ENCODE data around the gene HGS. TPM values are rescaled to one million over a fixed set of nuclear protein-coding genes. Genes with fewer than 3 reads are reported as not detected.
"Not testable (repeated sequence)": the region's sequence is repeated elsewhere in the genome, so short reads cannot be mapped to it uniquely, and the experiment has no call there.

The HGS gene
- total RNA-seq, 1 donor from 2014 or later: 211 TPM

- Histone ChIP-seq H3K4me3 (no peak overlapping the region), H3K9me3 (no peaks in the 10 kb centered on the region), H3K27me3 (no peaks in the 10 kb centered on the region), H3K36me3 (peaks cover 33 to 44% of the 10 kb centered on the region in 2 donors), H3K4me1 (no peaks in the 10 kb centered on the region), H3K27ac (no peak overlapping the region)
- no peak for TF ChIP-seq CTCF (IDR thresholded peaks at IDR 0.05)
- intact Hi-C loops (cut with DNase I): no loop called here
- DNase-seq (ENCODE audit: low spot score in 2 of 2): no peak
These were observed 10.1 kb upstream of the HGS start for GRCh38 chr17:81673561-81674258.

GRCh38 chr17:81675515-81676221 lies 8.1 kb upstream of the HGS start:
- intact Hi-C loops (cut with DNase I); H3K27ac ChIP-seq; H3K9me3 ChIP-seq; DNase-seq (ENCODE audit: low spot score in 2 of 2); H3K27me3 ChIP-seq; H3K4me1 ChIP-seq; H3K4me3 ChIP-seq: not testable (repeated sequence)
- peaks cover 21 to 28% of the 10 kb centered on the region in 2 donors for H3K36me3 ChIP-seq
- TF ChIP-seq CTCF (IDR thresholded peaks at IDR 0.05): peak; percentile 47 to 56 (median 48)

GRCh38 chr17:81676906-81677305 lies 6.9 kb upstream of the HGS start:
- Histone ChIP-seq H3K4me1 (no peaks in the 10 kb centered on the region), H3K4me3 (no peak overlapping the region), H3K36me3 (peaks cover 12 to 17% of the 10 kb centered on the region in 2 donors), H3K9me3 (no peaks in the 10 kb centered on the region), H3K27me3 (no peaks in the 10 kb centered on the region), H3K27ac (no peak overlapping the region)
- no peak for TF ChIP-seq CTCF (IDR thresholded peaks at IDR 0.05)
- intact Hi-C loops (cut with DNase I): no loop called here
- no peak for DNase-seq (ENCODE audit: low spot score in 2 of 2)

GRCh38 chr17:81680150-81680549 lies 3.7 kb upstream of the HGS start:
- TF ChIP-seq CTCF (IDR thresholded peaks at IDR 0.05): no peak
- H3K27me3 ChIP-seq: no peaks in the 10 kb centered on the region
- H3K9me3 ChIP-seq: no peaks in the 10 kb centered on the region
- DNase-seq (ENCODE audit: low spot score in 2 of 2): no peak
- intact Hi-C loops (cut with DNase I): no loop called here
- H3K27ac ChIP-seq: no peak overlapping the region
- H3K4me1 ChIP-seq: peaks cover 8 to 14% of the 10 kb centered on the region in 2 donors
- no peak overlapping the region for H3K4me3 ChIP-seq
- H3K36me3 ChIP-seq: no peaks in the 10 kb centered on the region

- DNase-seq (ENCODE audit: low spot score in 2 of 2): no peak
- H3K9me3 ChIP-seq: no peaks in the 10 kb centered on the region
- H3K36me3 ChIP-seq: peaks cover 7 to 10% of the 10 kb centered on the region in 2 donors
- H3K4me1 ChIP-seq: peaks cover 14 to 20% of the 10 kb centered on the region in 2 donors
- H3K27ac ChIP-seq: no peak overlapping the region
- H3K4me3 ChIP-seq: no peak overlapping the region
- H3K27me3 ChIP-seq: no peaks in the 10 kb centered on the region
- intact Hi-C loops (cut with DNase I): no loop called here
- TF ChIP-seq CTCF (IDR thresholded peaks at IDR 0.05): no peak
These were observed 2.1 kb upstream of the HGS start for GRCh38 chr17:81681672-81682071.
